ENCODE data around the gene PALD1. TPM values are rescaled to one million over a fixed set of nuclear protein-coding genes. Genes with fewer than 3 reads are reported as not detected.

PALD1 gene
- total and polyA plus RNA-seq, 8 donors, result 10.1 to 34.5 (median 24.1) TPM

DNA sequence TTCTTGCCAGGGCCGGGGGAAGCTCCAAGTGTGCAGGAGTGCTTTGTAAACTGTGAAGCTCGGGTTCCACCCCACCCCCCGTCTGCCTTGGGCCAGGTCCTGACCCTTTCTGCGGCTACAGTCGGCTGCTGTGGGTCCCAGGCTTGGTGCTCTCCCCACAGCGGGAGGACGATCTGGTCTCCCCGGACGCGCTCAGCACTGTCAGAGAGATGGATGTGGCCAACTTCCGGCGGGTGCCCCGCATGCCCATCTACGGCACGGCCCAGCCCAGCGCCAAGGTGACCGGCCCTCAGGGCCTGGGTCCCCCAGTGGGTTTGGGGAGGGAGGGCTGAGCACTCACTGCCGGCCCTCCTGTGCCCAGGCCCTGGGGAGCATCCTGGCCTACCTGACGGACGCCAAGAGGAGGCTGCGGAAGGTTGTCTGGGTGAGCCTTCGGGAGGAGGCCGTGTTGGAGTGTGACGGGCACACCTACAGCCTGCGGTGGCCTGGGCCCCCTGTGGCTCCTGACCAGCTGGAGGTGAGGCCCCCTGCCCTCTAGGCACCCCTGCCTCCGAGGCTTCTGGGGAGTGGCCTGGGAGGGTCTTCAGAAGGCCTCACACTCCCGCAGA lies 60.3 kb downstream of the PALD1 start:
- peaks cover 0 to 12% of the 10 kb centered on the region in 2 donors for H3K36me3 ChIP-seq
- TF ChIP-seq CTCF (IDR thresholded peaks at IDR 0.05), result no peak
- ATAC-seq (no peak), DNase-seq (no peak)
- H3K27me3 ChIP-seq, result no peaks in the 10 kb centered on the region
- no peaks in the 10 kb centered on the region for H3K9me3 ChIP-seq
- H3K4me3 ChIP-seq, result no peak overlapping the region
- H3K27ac ChIP-seq, result no peak overlapping the region
- intact Hi-C loops (cut with DNase I), result no loop called here
- no peaks in the 10 kb centered on the region for H3K4me1 ChIP-seq

- H3K4me3 ChIP-seq, result no peak overlapping the region
- no peak overlapping the region for H3K27ac ChIP-seq
- H3K4me1 ChIP-seq, result no peaks in the 10 kb centered on the region
- no peaks in the 10 kb centered on the region for H3K9me3 ChIP-seq
- intact Hi-C loops (cut with DNase I), result no loop called here
- no peak for TF ChIP-seq CTCF (IDR thresholded peaks at IDR 0.05)
- H3K27me3 ChIP-seq, result no peaks in the 10 kb centered on the region
- H3K36me3 ChIP-seq, result peaks cover 0 to 8% of the 10 kb centered on the region in 2 donors
- ATAC-seq (no peak), DNase-seq (no peak)
Observed at GRCh38 chr10:70539471-70539870, 60.9 kb downstream of the PALD1 start.

DNA sequence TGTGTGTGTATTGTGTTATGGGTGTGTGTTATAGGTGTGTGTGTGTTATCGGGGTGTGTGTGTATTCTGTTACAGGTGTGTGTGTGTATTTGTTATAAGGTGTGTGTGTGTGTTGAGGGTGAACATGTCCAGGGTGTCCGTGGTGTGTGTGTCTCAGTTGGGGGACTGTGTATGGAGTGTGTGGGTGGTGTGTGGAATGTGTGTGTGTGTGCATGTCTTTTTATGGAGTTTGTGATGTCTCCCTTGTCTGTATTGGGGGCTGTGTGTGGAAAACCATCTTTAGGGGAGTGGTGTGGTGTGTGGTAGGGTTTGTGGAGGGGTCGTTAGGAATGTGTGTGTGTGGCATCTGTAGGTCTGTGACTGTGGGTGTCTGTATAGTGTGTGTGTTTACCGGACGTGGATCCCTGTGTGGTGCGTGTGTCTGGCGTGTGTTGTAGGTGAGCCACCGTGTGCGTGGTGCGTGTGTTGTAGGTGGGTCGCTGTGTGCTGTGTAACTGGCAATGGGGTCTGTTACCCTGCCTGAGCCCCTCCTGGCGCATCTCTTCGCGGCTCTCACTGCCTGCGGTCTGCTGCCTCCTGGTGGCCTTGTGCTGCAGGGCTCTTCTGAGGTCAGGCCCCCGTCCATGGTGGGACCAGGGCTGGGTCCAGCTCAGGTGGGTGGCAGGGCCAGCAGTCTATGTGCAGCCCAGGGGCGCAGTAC lies 61.7 kb downstream of the PALD1 start:
- intact Hi-C loops (cut with DNase I), result loop anchor here in 1 of 2 donors (5.0 to 10.0 kb wide), 2 partner anchors 78 to 335 kb away; no protein-coding TSS in a partner anchor
- H3K27ac ChIP-seq, result no peak overlapping the region
- peak; percentile 24 to 36 for TF ChIP-seq CTCF (IDR thresholded peaks at IDR 0.05)
- DNase-seq (peak in 1 of 4 donors; percentile 39), ATAC-seq (peak; percentile 38)
- no peaks in the 10 kb centered on the region for H3K9me3 ChIP-seq
- peaks cover 0 to 8% of the 10 kb centered on the region in 2 donors for H3K36me3 ChIP-seq
- no peaks in the 10 kb centered on the region for H3K27me3 ChIP-seq
- H3K4me1 ChIP-seq, result no peaks in the 10 kb centered on the region
- no peak overlapping the region for H3K4me3 ChIP-seq

GRCh38 chr10:70540789-70541360 lies 62.3 kb downstream of the PALD1 start:
- ATAC-seq (no peak), DNase-seq (no peak)
- TF ChIP-seq CTCF (IDR thresholded peaks at IDR 0.05), result peak in 1 of 2 donors; percentile 6
- Histone ChIP-seq H3K36me3 (peaks cover 0 to 8% of the 10 kb centered on the region in 2 donors), H3K27ac (no peak overlapping the region), H3K4me1 (no peaks in the 10 kb centered on the region), H3K27me3 (no peaks in the 10 kb centered on the region), H3K9me3 (no peaks in the 10 kb centered on the region), H3K4me3 (no peak overlapping the region)
- intact Hi-C loops (cut with DNase I), result loop anchor here in 1 of 2 donors (5.0 to 10.0 kb wide), 2 partner anchors 79 to 334 kb away; no protein-coding TSS in a partner anchor

Measured in left lung (tissue), 10 donors.